HepG2 (cell line): ENCODE results near the gene ZFP69. TPM values are rescaled to one million over a fixed set of nuclear protein-coding genes. Genes with fewer than 3 reads are reported as not detected.

Source experiments
- ARNTL ChIP-seq: sonication (generic); formaldehyde crosslinking; IDR thresholded peaks from 2 replicates; pipeline ENCODE4 v1.4.0; 2020; ENCODE audit warnings: mild to moderate bottlenecking, missing genetic modification reagents
- CAMTA2 ChIP-seq: sonication (generic); formaldehyde crosslinking; IDR thresholded peaks from 2 replicates; pipeline ENCODE4 v1.4.0; 2020; ENCODE audit warnings: mild to moderate bottlenecking, missing genetic modification reagents, borderline replicate concordance
- CHD2 ChIP-seq: IDR thresholded peaks from 2 replicates; pipeline ENCODE4 v1.6.1; 2011; ENCODE audit warnings: low read depth, low read length, improper control_type of control experiment
- HCFC1 ChIP-seq: fragments of 150-350 bp; IDR thresholded peaks from 2 replicates; pipeline ENCODE4 v1.6.1; 2014; ENCODE audit warnings: low read depth, low read length
- MIXL1 ChIP-seq: IDR thresholded peaks from 2 replicates; pipeline ENCODE4 v1.6.1; 2016
- NFYC ChIP-seq: IDR thresholded peaks from 2 replicates; pipeline ENCODE4 v1.6.1; 2016; ENCODE audit warnings: missing genetic modification reagents, missing compliant biosample characterization
- SMARCE1 ChIP-seq: fragments of 450-650 bp; IDR thresholded peaks from 2 replicates; pipeline ENCODE4 v1.6.1; 2017; ENCODE audit warnings: borderline replicate concordance
- SPEN ChIP-seq: sonication (generic); formaldehyde crosslinking; IDR thresholded peaks from 2 replicates; pipeline ENCODE4 v1.5.1; 2020; ENCODE audit warnings: low read depth, mild to moderate bottlenecking, missing genetic modification reagents
- STAT5B ChIP-seq: sonication (generic); formaldehyde crosslinking; IDR thresholded peaks from 2 replicates; pipeline ENCODE4 v1.4.0; 2020; ENCODE audit warnings: missing genetic modification reagents
- TOPORS ChIP-seq: sonication (generic); formaldehyde crosslinking; IDR thresholded peaks from 2 replicates; pipeline ENCODE4 v1.8.0; 2023; ENCODE audit warnings: mild to moderate bottlenecking, missing genetic modification reagents
- ZNF24 ChIP-seq: fragments of 450-650 bp; IDR thresholded peaks from 2 replicates; pipeline ENCODE4 v1.6.1; 2017; ENCODE audit warnings: antibody characterized with exemption, mild to moderate bottlenecking
- ZNF333 ChIP-seq: sonication (generic); formaldehyde crosslinking; IDR thresholded peaks from 2 replicates; pipeline ENCODE4 v1.4.0; 2020; ENCODE audit warnings: mild to moderate bottlenecking, missing genetic modification reagents, borderline replicate concordance
- ZNF468 ChIP-seq: sonication (generic); formaldehyde crosslinking; IDR thresholded peaks from 2 replicates; pipeline ENCODE4 v1.8.0; 2022; ENCODE audit warnings: mild to moderate bottlenecking, moderate library complexity, missing genetic modification reagents
- ZSCAN25 ChIP-seq: sonication (generic); formaldehyde crosslinking; IDR thresholded peaks from 2 replicates; pipeline ENCODE4 v1.8.0; 2022; ENCODE audit warnings: mild to moderate bottlenecking, missing genetic modification reagents
- polyA plus RNA-seq, 8 experiments: library from polyadenylated mRNA; depleted of rRNA in 3 of 8; stranded (reverse) in 7 of 8; unstranded in 1 of 8; fragments of >200 nt; fragmentation: Illumina TruSeq in 4 of 8; extraction: Trizol in 4 of 8; gene quantifications; 2 replicates each; pipeline versions ENCODE4 v1.2.1 to v1.2.3, GENCODE V29; 2011 to 2016; ENCODE audit warnings: low read depth in 4 of 8, missing spikeins in 1 of 8, mixed read lengths in 1 of 8; ENCODE audit not compliant: insufficient read depth in 1 of 8
- total RNA-seq, 5 experiments: library from RNA; depleted of rRNA; stranded (reverse); fragments of >200 nt; fragmentation: Illumina TruSeq; extraction: Trizol; gene quantifications; 2 replicates each; pipeline ENCODE4 v1.2.3, GENCODE V29; 2016; ENCODE audit warnings: low read depth in 1 of 5
- TF ChIP-seq, protein P1 (sequence below): sonication (generic); formaldehyde crosslinking; IDR thresholded peaks from 2 replicates; pipeline ENCODE4; 2020; ENCODE audit warnings: missing genetic modification reagents, mild to moderate bottlenecking, borderline replicate concordance
- TF ChIP-seq, protein P2 (sequence below): sonication (generic); formaldehyde crosslinking; IDR thresholded peaks from 2 replicates; pipeline ENCODE4 v1.5.0; 2020; ENCODE audit warnings: mild to moderate bottlenecking, low read depth, missing genetic modification reagents, borderline replicate concordance
- TF ChIP-seq, protein P3 (sequence below): sonication (generic); formaldehyde crosslinking; IDR thresholded peaks from 2 replicates; pipeline ENCODE4 v1.8.1; 2022; ENCODE audit warnings: mild to moderate bottlenecking, missing genetic modification reagents
- TF ChIP-seq, protein P4 (sequence below): sonication (generic); formaldehyde crosslinking; conservative IDR thresholded peaks from 2 replicates; pipeline ENCODE4 v1.4.0; 2020; ENCODE audit warnings: missing genetic modification reagents
- TF ChIP-seq, protein P5 (sequence below): sonication (generic); formaldehyde crosslinking; IDR thresholded peaks from 2 replicates; pipeline ENCODE4 v1.5.1; 2020; ENCODE audit warnings: missing genetic modification reagents, mild to moderate bottlenecking, borderline replicate concordance
- TF ChIP-seq, protein P6 (sequence below): IDR thresholded peaks from 2 replicates; pipeline ENCODE4 v1.6.1; 2012; ENCODE audit warnings: low read depth, low read length, improper control_type of control experiment

The ZFP69 gene
- total and polyA plus RNA-seq, 2 of the 13 experiments (the other 11 are each of a cell fraction or from before 2014, with no cell fraction given): 2.6 to 5.6 TPM

DNA sequence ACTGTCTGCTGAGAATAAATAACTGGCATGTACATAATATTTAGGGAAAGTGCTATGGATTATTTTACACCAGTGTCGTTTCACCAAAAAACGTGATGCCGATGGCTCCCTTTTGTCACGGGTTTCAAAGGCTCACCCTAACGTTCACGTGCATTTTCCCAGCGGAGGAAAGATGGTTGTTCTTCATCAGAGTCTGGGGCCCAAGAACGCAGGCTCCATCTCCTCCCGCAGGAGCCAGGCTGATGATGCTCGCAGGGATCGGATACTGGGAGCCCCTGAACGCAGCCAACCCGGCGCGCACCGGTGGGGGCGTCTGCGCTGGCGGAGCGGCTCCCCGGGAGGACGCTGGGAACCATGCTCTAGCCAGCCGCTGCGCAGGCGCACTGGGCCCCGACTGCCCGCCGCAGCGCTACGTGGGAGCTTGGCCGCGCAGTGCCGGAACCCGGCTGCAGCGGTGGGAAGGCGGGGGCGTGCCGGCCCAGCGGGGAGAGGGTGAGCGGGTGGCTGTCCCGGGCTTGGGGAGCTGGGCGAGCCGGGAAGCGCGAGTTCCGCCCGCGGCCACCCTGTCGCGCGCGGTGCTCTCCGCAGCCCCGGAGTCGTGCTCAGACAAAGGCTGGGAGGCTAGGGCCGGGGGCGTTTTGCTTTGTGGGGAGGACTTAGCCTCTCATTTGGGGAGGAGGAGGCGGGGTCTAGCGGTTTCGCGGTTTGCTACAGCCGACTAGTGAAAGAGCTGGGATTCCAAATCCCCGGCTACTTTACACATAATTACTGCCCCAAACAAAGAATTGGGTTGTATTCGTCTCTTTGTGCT is 27.2 kb upstream of the ZFP69 start, which contains the start of gene ZFP69B (continued):
- TF ChIP-seq, protein P1, sequence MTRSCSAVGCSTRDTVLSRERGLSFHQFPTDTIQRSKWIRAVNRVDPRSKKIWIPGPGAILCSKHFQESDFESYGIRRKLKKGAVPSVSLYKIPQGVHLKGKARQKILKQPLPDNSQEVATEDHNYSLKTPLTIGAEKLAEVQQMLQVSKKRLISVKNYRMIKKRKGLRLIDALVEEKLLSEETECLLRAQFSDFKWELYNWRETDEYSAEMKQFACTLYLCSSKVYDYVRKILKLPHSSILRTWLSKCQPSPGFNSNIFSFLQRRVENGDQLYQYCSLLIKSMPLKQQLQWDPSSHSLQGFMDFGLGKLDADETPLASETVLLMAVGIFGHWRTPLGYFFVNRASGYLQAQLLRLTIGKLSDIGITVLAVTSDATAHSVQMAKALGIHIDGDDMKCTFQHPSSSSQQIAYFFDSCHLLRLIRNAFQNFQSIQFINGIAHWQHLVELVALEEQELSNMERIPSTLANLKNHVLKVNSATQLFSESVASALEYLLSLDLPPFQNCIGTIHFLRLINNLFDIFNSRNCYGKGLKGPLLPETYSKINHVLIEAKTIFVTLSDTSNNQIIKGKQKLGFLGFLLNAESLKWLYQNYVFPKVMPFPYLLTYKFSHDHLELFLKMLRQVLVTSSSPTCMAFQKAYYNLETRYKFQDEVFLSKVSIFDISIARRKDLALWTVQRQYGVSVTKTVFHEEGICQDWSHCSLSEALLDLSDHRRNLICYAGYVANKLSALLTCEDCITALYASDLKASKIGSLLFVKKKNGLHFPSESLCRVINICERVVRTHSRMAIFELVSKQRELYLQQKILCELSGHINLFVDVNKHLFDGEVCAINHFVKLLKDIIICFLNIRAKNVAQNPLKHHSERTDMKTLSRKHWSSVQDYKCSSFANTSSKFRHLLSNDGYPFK (CRISPR knock-in tag): no peak
- no peak for TF ChIP-seq CAMTA2 (CRISPR knock-in tag)
- no peak for TF ChIP-seq CHD2
- 0 out of 2 replicates have a peak, but pooled peaks have one; percentile 24 for TF ChIP-seq ZSCAN25 (CRISPR knock-in tag)
- TF ChIP-seq, protein P2, sequence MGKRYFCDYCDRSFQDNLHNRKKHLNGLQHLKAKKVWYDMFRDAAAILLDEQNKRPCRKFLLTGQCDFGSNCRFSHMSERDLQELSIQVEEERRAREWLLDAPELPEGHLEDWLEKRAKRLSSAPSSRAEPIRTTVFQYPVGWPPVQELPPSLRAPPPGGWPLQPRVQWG (CRISPR knock-in tag): no peak
- no peak; the same call in 1 of the 2 replicates for TF ChIP-seq NFYC (CRISPR knock-in tag)
- TF ChIP-seq, protein P3, sequence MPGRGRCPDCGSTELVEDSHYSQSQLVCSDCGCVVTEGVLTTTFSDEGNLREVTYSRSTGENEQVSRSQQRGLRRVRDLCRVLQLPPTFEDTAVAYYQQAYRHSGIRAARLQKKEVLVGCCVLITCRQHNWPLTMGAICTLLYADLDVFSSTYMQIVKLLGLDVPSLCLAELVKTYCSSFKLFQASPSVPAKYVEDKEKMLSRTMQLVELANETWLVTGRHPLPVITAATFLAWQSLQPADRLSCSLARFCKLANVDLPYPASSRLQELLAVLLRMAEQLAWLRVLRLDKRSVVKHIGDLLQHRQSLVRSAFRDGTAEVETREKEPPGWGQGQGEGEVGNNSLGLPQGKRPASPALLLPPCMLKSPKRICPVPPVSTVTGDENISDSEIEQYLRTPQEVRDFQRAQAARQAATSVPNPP: no peak
- no peak for TF ChIP-seq ZNF24
- no peak for TF ChIP-seq STAT5B (CRISPR knock-in tag)
- no peak for TF ChIP-seq ZNF468 (CRISPR knock-in tag)
- TF ChIP-seq TOPORS: 0 out of 2 replicates have a peak, but pooled peaks have one; percentile 48
- TF ChIP-seq MIXL1 (CRISPR knock-in tag): no peak
- no peak for TF ChIP-seq SMARCE1
- TF ChIP-seq SPEN (CRISPR knock-in tag): peak; percentile 90
- TF ChIP-seq HCFC1: no peak; the same call in 1 of the 2 replicates
- peak; percentile 70; the same call in 1 of the 2 replicates for TF ChIP-seq ARNTL (CRISPR knock-in tag)
- TF ChIP-seq, protein P4, sequence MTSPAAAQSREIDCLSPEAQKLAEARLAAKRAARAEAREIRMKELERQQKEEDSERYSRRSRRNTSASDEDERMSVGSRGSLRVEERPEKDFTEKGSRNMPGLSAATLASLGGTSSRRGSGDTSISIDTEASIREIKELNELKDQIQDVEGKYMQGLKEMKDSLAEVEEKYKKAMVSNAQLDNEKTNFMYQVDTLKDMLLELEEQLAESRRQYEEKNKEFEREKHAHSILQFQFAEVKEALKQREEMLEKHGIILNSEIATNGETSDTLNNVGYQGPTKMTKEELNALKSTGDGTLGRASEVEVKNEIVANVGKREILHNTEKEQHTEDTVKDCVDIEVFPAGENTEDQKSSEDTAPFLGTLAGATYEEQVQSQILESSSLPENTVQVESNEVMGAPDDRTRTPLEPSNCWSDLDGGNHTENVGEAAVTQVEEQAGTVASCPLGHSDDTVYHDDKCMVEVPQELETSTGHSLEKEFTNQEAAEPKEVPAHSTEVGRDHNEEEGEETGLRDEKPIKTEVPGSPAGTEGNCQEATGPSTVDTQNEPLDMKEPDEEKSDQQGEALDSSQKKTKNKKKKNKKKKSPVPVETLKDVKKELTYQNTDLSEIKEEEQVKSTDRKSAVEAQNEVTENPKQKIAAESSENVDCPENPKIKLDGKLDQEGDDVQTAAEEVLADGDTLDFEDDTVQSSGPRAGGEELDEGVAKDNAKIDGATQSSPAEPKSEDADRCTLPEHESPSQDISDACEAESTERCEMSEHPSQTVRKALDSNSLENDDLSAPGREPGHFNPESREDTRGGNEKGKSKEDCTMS (CRISPR knock-in tag): no peak
- TF ChIP-seq ZNF333 (CRISPR knock-in tag): no peak; the same call in 1 of the 2 replicates
- TF ChIP-seq, protein P5, sequence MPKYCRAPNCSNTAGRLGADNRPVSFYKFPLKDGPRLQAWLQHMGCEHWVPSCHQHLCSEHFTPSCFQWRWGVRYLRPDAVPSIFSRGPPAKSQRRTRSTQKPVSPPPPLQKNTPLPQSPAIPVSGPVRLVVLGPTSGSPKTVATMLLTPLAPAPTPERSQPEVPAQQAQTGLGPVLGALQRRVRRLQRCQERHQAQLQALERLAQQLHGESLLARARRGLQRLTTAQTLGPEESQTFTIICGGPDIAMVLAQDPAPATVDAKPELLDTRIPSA (CRISPR knock-in tag): no peak
- TF ChIP-seq, protein P6, sequence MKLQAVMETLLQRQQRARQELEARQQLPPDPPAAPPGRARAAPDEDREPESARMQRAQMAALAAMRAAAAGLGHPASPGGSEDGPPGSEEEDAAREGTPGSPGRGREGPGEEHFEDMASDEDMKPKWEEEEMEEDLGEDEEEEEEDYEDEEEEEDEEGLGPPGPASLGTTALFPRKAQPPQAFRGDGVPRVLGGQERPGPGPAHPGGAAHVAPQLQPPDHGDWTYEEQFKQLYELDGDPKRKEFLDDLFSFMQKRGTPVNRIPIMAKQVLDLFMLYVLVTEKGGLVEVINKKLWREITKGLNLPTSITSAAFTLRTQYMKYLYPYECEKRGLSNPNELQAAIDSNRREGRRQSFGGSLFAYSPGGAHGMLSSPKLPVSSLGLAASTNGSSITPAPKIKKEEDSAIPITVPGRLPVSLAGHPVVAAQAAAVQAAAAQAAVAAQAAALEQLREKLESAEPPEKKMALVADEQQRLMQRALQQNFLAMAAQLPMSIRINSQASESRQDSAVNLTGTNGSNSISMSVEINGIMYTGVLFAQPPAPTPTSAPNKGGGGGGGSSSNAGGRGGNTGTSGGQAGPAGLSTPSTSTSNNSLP: no peak
